T-helper 22 cell (primary cell): ENCODE data around the gene LYPD5.
"Not testable (repeated sequence)": the region's sequence is repeated elsewhere in the genome, so short reads cannot be mapped to it uniquely, and the experiment has no call there.

Experiments
- DNase-seq: peaks from one replicate; pipeline ENCODE4 v3.0.0-alpha.2; 2020; ENCODE audit warnings: low read depth

Gene LYPD5

GRCh38 chr19:43806401-43806800, 4.2 kb upstream of the LYPD5 start:
- DNase-seq = not testable (repeated sequence)

GRCh38 chr19:43804432-43804831, 2.2 kb upstream of the LYPD5 start:
- DNase-seq = no peak

- no peak for DNase-seq
These were observed 2.6 kb downstream of the LYPD5 start for GRCh38 chr19:43799502-43800142.

GRCh38 chr19:43798546-43799409, 3.5 kb downstream of the LYPD5 start:
- peak; percentile 40 for DNase-seq

- no peak for DNase-seq
These were observed 4.2 kb downstream of the LYPD5 start for GRCh38 chr19:43798026-43798545.

- DNase-seq = no peak
These were observed 4.7 kb downstream of the LYPD5 start for GRCh38 chr19:43797556-43797955.

GRCh38 chr19:43797118-43797517, 5.1 kb downstream of the LYPD5 start:
- DNase-seq = no peak

GRCh38 chr19:43790587-43790986, 11.7 kb downstream of the LYPD5 start:
- no peak for DNase-seq

- no peak for DNase-seq
These were observed 13.2 kb downstream of the LYPD5 start for GRCh38 chr19:43789029-43789428.

GRCh38 chr19:43786665-43787064, 15.6 kb downstream of the LYPD5 start:
- no peak for DNase-seq

- DNase-seq = peak; percentile 26
These were observed 17.1 kb downstream of the LYPD5 start for GRCh38 chr19:43784981-43785808.

GRCh38 chr19:43784241-43784980, 17.8 kb downstream of the LYPD5 start:
- DNase-seq = peak; percentile 52

- no peak for DNase-seq
These were observed 18.6 kb downstream of the LYPD5 start for GRCh38 chr19:43783636-43784035.

GRCh38 chr19:43782689-43783231, 19.5 kb downstream of the LYPD5 start:
- no peak for DNase-seq

GRCh38 chr19:43782311-43782660, 20.0 kb downstream of the LYPD5 start:
- no peak for DNase-seq

GRCh38 chr19:43781630-43782310, 20.5 kb downstream of the LYPD5 start:
- no peak for DNase-seq

- DNase-seq = peak; percentile 46
These were observed 21.3 kb downstream of the LYPD5 start, which contains the start of gene KCNN4 for GRCh38 chr19:43780706-43781525. TSS of gene KCNN4 (minus strand) at chr19:43780973. CDS start at chr19:43780861, 112 bp downstream.

GRCh38 chr19:43779820-43780219, 22.4 kb downstream of the LYPD5 start:
- DNase-seq = no peak

GRCh38 chr19:43779147-43779819, 23.0 kb downstream of the LYPD5 start:
- no peak for DNase-seq
